HUES64 (cell line): ENCODE measurements around the gene CEP41.

Experiments used
- H3K27ac ChIP-seq: 2 replicates; pipeline ENCODE4 v1.7.0; 2013; ENCODE audit warnings: low read depth, low read length, inconsistent platforms
- H3K27me3 ChIP-seq: 2 replicates; pipeline ENCODE4 v1.6.1; 2013; ENCODE audit warnings: mild to moderate bottlenecking, low read length; ENCODE audit not compliant: insufficient read depth
- H3K36me3 ChIP-seq: 2 replicates; pipeline ENCODE4 v1.6.1; 2013; ENCODE audit warnings: mild to moderate bottlenecking, low read length; ENCODE audit not compliant: insufficient read depth
- H3K4me1 ChIP-seq: 2 replicates; pipeline ENCODE4 v1.6.1; 2013; ENCODE audit warnings: mild to moderate bottlenecking, low read length, moderate library complexity; ENCODE audit not compliant: insufficient read depth
- H3K4me3 ChIP-seq: 2 replicates; pipeline ENCODE4 v1.5.1; 2013; ENCODE audit warnings: mild to moderate bottlenecking, low read length, moderate library complexity
- H3K9ac ChIP-seq: 2 replicates; pipeline ENCODE4 v1.6.1; 2013; ENCODE audit warnings: mild to moderate bottlenecking, low read depth, low read length
- H3K9me3 ChIP-seq: 2 replicates; pipeline ENCODE4 v1.6.1; 2013; ENCODE audit warnings: low read depth, low read length; ENCODE audit not compliant: insufficient read depth
- WGBS: fragments of 150-250, 120-280 bp; methylation state at CpG from one replicate; pipeline ENCODE4 v1.1.7; 2013; ENCODE audit warnings: missing lambda C conversion rate; 5-methylcytosine and 5-hydroxymethylcytosine counted together

Gene CEP41

GRCh38 chr7:130417213-130417612 lies 23.6 kb downstream of the CEP41 start:
- no peaks in the 10 kb centered on the region for H3K36me3 ChIP-seq
- no peaks in the 10 kb centered on the region for H3K9me3 ChIP-seq
- no peak overlapping the region for H3K4me3 ChIP-seq
- H3K4me1 ChIP-seq, result peaks cover 11% of the 10 kb centered on the region; the same call in 1 of the 2 replicates
- no peaks in the 10 kb centered on the region for H3K27me3 ChIP-seq
- H3K27ac ChIP-seq, result no peak overlapping the region
- no peak overlapping the region for H3K9ac ChIP-seq
- 96% methylated on average over 5 of the region's 5 CpGs for WGBS

DNA sequence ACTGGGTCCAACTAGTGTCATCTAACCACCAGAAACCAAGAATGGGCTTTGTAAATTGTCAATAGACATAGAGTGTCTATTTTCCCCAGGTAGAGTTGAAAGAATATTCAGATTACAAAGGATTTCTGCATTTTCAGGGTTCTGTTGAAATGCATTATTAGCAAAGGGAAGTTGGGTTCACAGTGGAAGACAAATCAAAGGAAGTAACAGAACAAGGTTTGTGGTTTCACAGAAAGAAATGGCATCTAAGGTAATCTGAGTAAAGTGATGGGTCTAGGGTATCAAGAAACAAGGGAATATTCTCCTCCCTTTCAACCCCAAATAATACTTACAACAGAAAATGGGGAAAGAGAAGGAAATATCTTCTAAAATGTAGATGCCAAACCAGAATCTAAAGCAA lies 25.8 kb downstream of the CEP41 start:
- Histone ChIP-seq H3K9ac (no peak overlapping the region), H3K27ac (no peak overlapping the region), H3K4me1 (peaks cover 2% of the 10 kb centered on the region; the same call in 1 of the 2 replicates), H3K4me3 (no peak overlapping the region), H3K36me3 (no peaks in the 10 kb centered on the region), H3K27me3 (no peaks in the 10 kb centered on the region), H3K9me3 (no peaks in the 10 kb centered on the region)

DNA sequence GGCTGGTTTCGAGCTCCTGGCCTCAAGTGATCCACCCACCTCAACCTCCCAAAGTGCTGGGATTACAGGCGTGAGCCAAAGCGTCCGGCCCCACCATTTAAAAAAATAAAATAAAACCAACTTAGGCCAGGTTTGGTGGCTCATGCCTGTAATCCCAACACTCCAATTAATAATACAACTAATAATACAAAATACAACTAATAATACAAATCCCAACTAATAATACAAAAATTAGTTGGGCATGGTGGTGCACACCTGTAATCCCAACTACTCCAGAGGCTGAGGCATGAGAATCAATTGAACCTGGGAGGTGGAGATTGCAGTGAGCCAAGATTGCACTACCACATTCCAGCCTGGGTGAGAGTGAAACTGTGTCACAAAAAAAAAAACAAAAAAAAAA lies 27.6 kb downstream of the CEP41 start:
- 92% methylated on average over 4 of the region's 4 CpGs for WGBS
- Histone ChIP-seq H3K27me3 (no peaks in the 10 kb centered on the region), H3K4me3 (no peak overlapping the region), H3K9ac (no peak overlapping the region), H3K27ac (no peak overlapping the region), H3K36me3 (no peaks in the 10 kb centered on the region), H3K4me1 (no peaks in the 10 kb centered on the region; the same call in 1 of the 2 replicates), H3K9me3 (no peaks in the 10 kb centered on the region)

DNA sequence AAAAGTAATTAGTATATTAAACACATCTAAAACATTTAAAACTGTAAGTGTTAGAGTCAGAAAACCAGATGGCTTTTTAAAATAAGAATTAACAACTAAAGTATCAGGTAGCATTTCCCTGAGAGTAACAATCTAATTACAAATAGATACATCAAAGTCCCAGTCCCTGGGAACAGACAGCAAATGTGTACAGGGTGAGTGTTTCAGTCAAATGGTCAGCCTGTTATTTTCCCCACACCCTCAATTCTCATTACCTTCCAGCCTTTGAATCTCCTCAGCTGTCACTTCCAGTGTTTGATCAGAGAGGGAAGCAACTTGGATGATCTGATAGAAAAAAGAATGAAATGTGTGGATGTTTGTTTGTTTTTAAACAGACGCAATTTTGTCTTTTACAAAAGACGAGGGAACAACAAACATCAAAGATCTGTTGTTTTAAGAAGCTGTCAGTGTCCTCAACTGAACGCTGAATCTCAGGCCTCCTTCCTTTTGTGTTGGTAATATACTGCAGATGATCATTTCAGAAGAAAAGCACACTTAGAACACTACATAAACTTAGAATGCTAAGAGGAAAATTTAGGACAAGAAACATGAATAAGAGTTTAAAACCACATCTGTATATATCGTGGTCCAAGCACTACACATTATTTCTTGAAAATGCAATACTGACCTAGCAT lies 29.8 kb downstream of the CEP41 start:
- Histone ChIP-seq H3K36me3 (no peaks in the 10 kb centered on the region), H3K4me1 (no peaks in the 10 kb centered on the region), H3K4me3 (no peak overlapping the region), H3K27me3 (no peaks in the 10 kb centered on the region), H3K9ac (no peak overlapping the region), H3K27ac (no peak overlapping the region), H3K9me3 (no peaks in the 10 kb centered on the region)
- 78% methylated on average over 4 of the region's 4 CpGs for WGBS

GRCh38 chr7:130409712-130410072 lies 31.1 kb downstream of the CEP41 start:
- Histone ChIP-seq H3K4me3 (no peak overlapping the region), H3K9me3 (no peaks in the 10 kb centered on the region), H3K4me1 (no peaks in the 10 kb centered on the region), H3K9ac (no peak overlapping the region), H3K27me3 (no peaks in the 10 kb centered on the region), H3K27ac (no peak overlapping the region), H3K36me3 (no peaks in the 10 kb centered on the region)
- 93% methylated on average over 4 of the region's 4 CpGs for WGBS

DNA sequence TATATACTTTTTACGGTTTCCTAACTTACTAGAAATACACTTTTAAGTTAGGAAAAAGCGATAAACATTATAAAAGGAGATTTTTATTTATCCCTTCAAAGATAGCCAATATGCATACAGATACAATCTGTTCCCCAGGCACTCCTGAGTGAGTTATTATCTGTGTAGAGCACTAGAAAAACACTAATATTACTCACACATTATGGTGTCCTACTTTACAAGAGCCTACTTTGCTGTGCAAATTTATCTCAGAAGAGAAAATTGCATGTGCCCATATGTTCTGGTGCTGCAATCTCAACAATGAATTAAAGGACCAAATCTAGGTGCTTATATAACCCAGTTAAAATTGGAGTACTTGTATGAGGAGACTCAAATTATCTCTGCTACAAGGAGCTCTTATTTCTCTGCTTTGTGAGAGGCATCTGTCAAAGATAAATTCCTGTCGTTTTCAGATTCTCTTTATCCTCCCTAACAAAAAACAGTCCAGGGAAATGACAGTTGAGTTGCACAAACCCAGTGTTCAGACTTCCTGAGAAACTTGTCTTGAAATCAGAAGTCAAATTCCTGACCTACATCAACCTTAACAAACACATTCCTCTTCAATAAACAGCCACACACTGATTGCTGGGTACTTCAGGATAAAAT lies 31.6 kb downstream of the CEP41 start:
- H3K27me3 ChIP-seq, result no peaks in the 10 kb centered on the region
- no peak overlapping the region for H3K27ac ChIP-seq
- no peak overlapping the region for H3K4me3 ChIP-seq
- no peak overlapping the region for H3K9ac ChIP-seq
- no peaks in the 10 kb centered on the region for H3K36me3 ChIP-seq
- WGBS, result 67% methylated on average over 1 of the region's 3 CpGs
- H3K9me3 ChIP-seq, result no peaks in the 10 kb centered on the region
- H3K4me1 ChIP-seq, result no peaks in the 10 kb centered on the region

GRCh38 chr7:130405003-130405402 lies 35.8 kb downstream of the CEP41 start:
- WGBS, result 85% methylated on average over 2 of the region's 2 CpGs
- no peak overlapping the region for H3K4me3 ChIP-seq
- no peaks in the 10 kb centered on the region for H3K27me3 ChIP-seq
- H3K9ac ChIP-seq, result no peak overlapping the region
- H3K36me3 ChIP-seq, result 0 out of 2 replicates have a peak, but pooled peaks cover 6% of the 10 kb centered on the region
- H3K27ac ChIP-seq, result no peak overlapping the region
- H3K9me3 ChIP-seq, result no peaks in the 10 kb centered on the region
- no peaks in the 10 kb centered on the region for H3K4me1 ChIP-seq

DNA sequence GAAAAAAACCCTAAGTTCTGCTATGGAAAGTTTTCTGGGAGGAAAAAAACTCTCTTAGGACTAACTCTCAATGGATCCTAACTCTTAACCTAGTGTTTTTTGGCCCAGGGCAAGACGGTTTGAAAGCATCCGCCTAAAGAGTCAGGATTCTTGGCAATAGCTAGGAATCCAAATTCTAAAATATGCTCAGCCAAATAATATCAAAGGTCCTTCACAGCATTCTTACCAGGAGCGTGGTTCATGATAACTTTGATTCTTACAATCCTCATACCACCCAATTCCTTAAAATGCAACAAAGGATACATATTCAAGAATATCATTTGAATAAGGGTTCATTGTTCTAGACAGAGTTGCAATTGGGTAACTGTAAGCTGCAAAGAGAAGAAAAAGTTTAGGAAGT lies 39.2 kb downstream of the CEP41 start:
- no peak overlapping the region for H3K4me3 ChIP-seq
- no peaks in the 10 kb centered on the region for H3K27me3 ChIP-seq
- H3K9me3 ChIP-seq, result no peaks in the 10 kb centered on the region
- H3K36me3 ChIP-seq, result 0 out of 2 replicates have a peak, but pooled peaks cover 6% of the 10 kb centered on the region
- no peak overlapping the region for H3K27ac ChIP-seq
- H3K9ac ChIP-seq, result no peak overlapping the region
- 97% methylated on average over 3 of the region's 3 CpGs for WGBS
- H3K4me1 ChIP-seq, result no peaks in the 10 kb centered on the region; the same call in 1 of the 2 replicates

DNA sequence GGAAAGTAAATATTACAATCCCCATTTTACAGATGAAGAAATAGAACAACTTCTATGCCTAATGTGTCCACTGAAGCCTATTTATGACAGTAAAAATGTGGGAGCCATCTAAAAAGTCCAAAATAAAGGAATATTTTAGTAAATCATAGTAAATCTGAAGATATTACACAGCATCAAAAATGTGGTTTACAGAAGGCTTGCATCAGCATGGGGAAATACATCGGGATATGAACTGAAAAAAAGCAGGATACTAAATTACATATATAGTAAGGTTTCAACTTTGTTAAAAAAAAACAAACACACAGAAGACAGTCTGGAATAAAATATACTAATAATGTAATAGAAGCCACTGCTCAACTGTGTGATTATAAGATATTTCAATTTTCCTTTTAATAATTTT lies 39.7 kb downstream of the CEP41 start:
- H3K36me3 ChIP-seq, result 0 out of 2 replicates have a peak, but pooled peaks cover 6% of the 10 kb centered on the region

GRCh38 chr7:130400120-130400572 lies 40.7 kb downstream of the CEP41 start:
- 0 out of 2 replicates have a peak, but pooled peaks cover 6% of the 10 kb centered on the region for H3K36me3 ChIP-seq
- 93% methylated on average over 4 of the region's 4 CpGs for WGBS
- no peak overlapping the region for H3K27ac ChIP-seq
- H3K4me1 ChIP-seq, result peaks cover 4% of the 10 kb centered on the region; the same call in 1 of the 2 replicates
- H3K4me3 ChIP-seq, result no peak overlapping the region
- no peaks in the 10 kb centered on the region for H3K9me3 ChIP-seq
- H3K9ac ChIP-seq, result no peak overlapping the region
- no peaks in the 10 kb centered on the region for H3K27me3 ChIP-seq

More for the DNA sequence above, 39.7 kb downstream of the CEP41 start:
- Histone ChIP-seq H3K4me3 (no peak overlapping the region), H3K9me3 (no peaks in the 10 kb centered on the region), H3K27me3 (no peaks in the 10 kb centered on the region), H3K27ac (no peak overlapping the region), H3K9ac (no peak overlapping the region), H3K4me1 (no peaks in the 10 kb centered on the region; the same call in 1 of the 2 replicates)
- no CpG with 5 or more reads among the region's 1 CpG for WGBS

DNA sequence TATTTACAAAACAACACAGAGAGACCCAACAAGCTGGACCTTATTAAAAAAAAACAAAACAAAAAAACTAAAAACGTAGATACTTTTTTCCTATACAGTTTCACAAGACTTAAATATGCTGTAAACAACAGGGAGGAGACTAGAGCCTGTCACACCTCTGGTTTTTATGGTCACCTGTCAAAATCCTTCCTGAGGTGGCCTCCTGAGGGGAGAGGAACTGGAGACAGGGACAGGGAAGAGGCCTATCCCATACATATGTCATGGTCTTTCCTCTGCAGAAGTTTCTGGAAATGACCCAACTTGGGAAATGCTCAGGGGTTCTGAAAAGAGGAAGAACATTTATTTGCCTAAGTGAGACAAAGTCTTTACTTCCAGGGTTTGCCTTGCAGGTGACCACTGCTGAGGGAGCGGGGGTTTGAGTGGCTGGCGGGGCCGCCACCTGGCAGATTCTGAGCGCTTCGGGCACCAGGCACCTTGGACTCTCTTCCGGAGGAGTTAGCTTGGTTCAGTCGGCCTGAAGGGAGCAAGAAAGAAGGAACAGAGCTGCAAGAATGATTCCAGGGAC lies 42.2 kb downstream of the CEP41 start:
- WGBS, result 94% methylated on average over 8 of the region's 8 CpGs
- no peak overlapping the region for H3K9ac ChIP-seq
- H3K27me3 ChIP-seq, result no peaks in the 10 kb centered on the region
- H3K9me3 ChIP-seq, result no peaks in the 10 kb centered on the region
- peaks cover 8% of the 10 kb centered on the region; the same call in 1 of the 2 replicates for H3K4me1 ChIP-seq
- H3K4me3 ChIP-seq, result no peak overlapping the region
- H3K27ac ChIP-seq, result no peak overlapping the region
- H3K36me3 ChIP-seq, result 0 out of 2 replicates have a peak, but pooled peaks cover 6% of the 10 kb centered on the region
